DMS114 treated with DMSO at 0.1 percent for 48 hours (cell line): ENCODE results near the gene KCNJ10.

ENCODE experiments used
- DNase-seq: peaks from one replicate; lab custom pipeline; 2025; ENCODE audit not compliant: unreplicated experiment; lab: John Stamatoyannopoulos, UW

The KCNJ10 gene

DNA sequence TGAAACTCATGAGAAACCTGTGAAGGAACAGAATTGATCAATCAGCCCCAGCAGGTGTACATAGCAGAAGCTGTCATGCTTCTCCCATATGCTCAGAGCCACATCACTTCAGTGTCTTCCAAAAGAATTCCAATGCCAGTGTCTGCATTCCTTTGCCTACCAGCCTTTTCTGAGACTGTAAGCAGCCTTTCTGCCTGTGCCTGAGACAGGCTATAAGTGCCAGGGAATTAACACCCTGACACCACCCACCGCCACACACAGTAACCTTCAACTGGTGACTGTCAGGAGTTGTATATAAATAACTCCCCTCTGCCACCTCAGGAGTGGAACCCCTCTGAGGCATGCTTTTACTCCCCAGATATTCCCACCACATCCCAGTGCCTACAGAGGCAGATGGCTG is 77.8 kb downstream of the KCNJ10 start:
- no peak for DNase-seq

- DNase-seq = no peak
Measured at GRCh38 chr1:159991513-159991912, 78.4 kb downstream of the KCNJ10 start.

- no peak for DNase-seq
Measured at GRCh38 chr1:159990005-159990404, 80.0 kb downstream of the KCNJ10 start.

DNA sequence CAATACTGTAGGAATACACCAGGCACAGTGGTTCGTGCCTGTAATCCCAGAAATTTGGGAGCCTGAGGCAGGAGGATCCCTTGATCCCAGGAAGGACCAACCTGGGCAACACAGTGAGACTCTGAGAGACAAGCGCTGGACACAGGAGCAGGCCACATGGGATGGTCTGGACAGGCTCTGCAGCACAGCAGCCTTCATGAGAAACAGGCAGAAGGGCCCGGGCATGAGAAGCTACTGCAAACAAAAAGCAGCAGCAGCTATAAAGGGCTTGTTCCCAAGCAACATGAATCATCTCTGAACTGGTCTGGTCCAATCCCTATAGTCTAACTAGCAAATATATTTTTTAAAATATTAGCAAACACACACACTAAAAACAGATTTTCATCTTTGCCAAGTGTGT is 80.4 kb downstream of the KCNJ10 start:
- no peak for DNase-seq

DNA sequence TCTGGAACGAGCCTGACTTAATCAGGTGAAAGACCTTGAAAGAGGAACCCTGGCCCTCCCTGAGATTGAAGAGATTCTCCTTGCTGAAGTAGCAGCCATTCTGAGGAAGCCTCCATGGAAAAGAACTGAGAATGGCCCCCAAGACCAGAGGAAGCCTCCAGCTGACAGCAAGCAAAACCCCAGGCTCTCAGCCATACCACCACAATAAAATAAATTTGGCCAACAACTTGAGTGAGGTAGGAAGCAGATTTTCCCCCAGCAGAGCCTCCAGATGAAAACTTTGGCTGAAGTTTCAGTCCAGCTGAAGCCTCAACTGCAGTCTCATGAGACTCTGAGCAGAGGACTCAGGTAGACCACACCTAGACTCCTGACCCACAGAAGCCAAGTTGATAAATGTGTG is 82.0 kb downstream of the KCNJ10 start:
- no peak for DNase-seq

GRCh38 chr1:159987186-159987585 is 82.8 kb downstream of the KCNJ10 start:
- no peak for DNase-seq

DNA sequence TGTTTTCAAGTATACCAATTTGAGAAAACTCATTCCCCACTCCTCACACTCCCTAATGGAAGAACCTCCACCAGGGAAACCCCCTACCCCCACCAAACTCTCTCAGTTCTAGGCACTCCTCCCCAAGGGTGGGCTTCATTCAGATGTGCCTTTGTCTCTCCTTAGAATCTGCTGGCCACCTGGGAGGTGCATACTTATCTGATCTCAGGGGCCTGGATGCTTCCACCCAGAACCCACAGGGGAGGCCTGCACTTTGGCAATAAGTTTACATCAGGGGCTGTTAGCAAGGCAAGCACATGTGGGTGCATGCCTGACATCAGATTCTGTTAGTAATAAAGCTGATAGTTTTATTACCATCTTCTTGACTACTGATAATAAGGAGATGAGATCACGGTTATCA is 83.4 kb downstream of the KCNJ10 start:
- DNase-seq = no peak

- no peak for DNase-seq
Measured at GRCh38 chr1:159986093-159986492, 83.9 kb downstream of the KCNJ10 start.

- DNase-seq = no peak
Measured at GRCh38 chr1:159985473-159985872, 84.5 kb downstream of the KCNJ10 start.

- no peak for DNase-seq
Measured at GRCh38 chr1:159983681-159984080, 86.3 kb downstream of the KCNJ10 start.

DNA sequence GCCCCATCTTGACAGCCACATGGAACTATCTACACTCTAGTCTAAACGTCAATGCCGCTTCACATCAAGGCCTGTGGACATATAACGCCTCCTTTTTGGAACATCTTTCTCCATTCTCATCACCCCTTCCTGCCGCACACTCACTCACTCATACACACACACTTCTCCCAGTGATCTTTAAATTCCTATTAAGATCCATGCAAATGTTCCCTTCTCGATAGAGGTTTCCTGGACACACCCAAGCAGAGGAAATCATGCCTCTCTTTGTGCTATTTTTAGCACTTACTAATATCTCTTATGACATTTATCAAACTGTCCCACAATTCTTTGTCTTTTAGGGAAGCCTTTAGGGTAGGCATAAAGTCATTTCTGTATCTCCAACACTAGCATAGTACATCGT is 87.7 kb downstream of the KCNJ10 start:
- no peak for DNase-seq

DNA sequence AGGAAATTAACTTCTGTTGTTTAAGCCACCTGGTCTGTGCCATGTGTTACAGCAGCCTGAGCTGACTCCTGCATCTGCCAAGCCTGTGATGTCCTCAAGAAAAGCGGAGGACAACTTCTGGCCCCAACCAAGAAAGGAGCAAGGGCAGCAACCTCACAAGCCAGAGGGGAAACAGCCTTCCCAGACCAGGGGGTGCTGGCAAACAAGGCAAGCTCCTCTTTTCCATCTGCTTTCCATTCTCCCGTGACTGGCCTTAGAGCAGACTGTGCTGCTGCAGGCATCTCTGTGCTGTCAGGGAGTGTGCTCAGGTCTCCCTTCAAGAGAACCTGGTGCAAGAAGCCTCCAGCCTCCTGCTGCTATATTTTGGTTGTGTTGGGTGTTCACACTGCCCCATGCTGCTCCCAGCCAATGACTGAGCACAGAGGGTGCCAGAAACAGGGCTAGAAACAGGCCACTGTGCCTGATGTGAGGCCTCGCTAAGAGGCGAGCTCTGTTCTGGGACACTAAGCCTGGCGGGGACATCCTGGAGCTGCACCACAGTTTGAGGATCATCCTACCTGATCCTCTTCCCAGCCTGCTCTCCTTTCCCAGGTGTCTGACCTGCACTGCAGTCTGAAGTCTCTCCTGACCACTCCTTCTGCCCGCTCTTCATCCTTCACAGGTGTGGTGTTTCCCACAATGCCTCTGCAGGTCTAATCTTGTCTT is 88.5 kb downstream of the KCNJ10 start:
- DNase-seq = no peak

- DNase-seq = no peak
Measured at GRCh38 chr1:159980786-159981185, 89.2 kb downstream of the KCNJ10 start.

DNA sequence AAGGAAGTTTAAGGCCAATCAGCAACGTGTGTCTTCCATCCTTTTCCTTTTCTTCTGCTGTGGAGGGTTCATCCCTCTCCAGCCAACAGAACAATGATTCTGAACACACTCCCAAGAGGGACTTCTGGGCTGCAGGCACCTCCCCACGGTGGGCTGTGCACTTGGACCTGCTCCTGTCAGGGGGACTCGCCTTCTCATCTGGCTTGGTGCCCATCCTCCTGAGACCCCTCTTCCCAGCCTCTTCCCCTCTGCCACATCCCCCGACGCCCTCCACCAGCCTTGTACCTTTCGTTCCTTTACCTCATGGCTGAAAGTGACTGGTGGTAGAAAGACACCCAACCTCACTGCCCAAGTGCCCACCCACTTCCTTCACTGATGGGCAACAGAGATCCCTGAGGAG is 89.9 kb downstream of the KCNJ10 start:
- no peak for DNase-seq

- DNase-seq = no peak
Measured at GRCh38 chr1:159979257-159979656, 90.7 kb downstream of the KCNJ10 start.

DNA sequence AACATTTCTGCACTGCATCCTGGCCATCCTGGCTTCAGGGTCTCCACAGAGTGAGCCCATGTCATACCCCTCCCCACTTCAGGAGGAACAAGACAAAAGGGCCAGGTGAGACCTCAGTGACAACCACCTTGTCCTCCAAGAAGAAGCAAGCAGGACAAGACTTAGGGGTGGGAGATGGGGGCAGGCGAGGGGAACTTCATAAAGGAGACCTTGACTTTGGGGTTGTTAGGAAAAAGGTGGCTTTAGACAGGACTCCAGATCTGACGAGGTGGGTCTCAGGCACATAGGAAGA is 91.9 kb downstream of the KCNJ10 start:
- no peak for DNase-seq

DNA sequence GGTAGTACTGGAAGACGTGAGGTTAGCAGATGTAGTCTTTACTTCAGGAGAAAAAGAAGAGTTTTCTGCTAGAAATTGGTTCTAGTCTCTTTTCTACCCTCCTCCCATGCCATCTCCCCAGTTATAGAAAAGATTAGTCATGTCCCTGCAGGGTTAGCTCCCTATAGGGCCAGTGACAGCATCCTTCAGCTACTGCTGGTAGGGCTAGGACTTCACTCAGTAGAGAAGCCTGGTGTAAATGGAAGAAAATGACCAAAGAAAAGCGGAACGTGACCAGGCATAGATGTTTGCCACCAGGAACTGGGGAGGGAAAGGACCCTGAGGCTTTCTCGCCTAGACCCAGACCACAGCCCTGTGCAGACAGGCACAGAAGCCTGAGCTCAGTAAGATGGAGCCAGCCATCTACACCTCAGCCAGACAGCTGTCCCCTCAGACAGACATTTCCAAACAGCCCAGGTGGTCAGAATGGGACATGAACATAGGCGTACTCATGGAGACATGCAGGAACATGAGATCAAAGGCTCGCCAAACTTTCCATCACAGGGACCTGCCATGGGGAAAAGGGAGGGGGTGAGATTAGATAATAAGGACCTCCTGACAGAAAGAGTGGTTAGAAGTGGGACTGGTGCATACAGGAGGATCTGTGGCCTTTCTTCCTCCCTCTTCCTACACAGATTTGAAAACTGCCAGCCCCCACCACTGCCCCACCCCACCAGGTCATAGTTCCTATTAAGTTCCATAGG is 92.4 kb downstream of the KCNJ10 start:
- DNase-seq = no peak

DNA sequence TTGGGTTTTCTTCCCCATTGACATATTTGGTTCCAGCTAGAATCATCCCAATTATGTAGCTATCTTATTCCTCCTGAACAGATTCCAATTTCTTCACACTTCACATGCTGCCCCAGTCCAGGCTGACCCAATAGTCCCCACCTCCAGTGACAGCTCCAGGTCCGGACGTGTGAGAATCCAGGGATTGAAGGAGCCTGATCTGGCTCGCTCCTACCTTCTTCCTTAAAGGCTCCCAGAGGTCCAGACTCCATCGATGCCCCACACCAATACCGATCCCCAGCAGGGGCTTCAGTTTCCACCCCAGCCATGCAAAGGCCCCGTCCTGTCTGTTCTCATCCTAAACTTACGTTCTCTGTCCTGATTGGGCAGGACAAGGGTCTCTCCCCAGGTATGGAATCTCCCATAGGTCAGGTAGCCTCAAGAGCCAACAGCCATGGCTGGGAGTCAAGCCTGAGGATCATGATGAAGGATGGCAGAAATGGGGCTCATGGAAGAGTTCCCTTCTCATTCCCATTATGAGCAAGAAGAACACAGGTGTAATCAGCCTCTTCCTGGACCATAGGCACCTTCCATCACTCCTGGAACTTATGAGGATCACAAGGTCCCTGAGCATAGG is 95.5 kb downstream of the KCNJ10 start:
- no peak for DNase-seq

DNA sequence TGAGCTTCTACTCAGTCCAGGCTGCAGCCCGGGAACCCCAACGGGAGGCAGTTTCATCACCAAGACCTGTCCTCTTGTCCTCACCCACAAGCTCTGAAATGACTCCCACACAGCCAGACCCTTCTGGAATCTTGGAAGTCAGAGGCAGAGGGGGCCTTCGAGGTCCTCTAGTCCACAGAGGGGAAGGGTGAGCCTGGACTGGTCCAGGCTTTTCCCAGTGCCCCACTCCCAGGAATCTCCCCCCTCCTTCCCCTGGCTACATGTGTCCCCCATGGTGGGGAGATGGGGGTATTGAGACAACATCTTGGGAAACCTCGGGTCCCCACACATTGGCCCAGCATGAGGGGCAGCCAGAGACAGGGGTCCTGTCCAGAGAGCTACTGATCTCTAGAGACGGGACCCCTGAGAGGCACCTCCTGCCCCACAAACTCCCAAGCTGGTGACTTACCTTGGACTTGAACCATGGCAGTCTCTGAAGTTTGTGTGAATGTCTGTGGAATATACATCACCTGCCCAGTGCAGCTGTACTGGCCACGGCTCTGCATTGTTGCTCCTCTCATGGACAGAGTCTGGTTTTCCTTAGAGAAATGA is 96.5 kb downstream of the KCNJ10 start:
- no peak for DNase-seq

DNA sequence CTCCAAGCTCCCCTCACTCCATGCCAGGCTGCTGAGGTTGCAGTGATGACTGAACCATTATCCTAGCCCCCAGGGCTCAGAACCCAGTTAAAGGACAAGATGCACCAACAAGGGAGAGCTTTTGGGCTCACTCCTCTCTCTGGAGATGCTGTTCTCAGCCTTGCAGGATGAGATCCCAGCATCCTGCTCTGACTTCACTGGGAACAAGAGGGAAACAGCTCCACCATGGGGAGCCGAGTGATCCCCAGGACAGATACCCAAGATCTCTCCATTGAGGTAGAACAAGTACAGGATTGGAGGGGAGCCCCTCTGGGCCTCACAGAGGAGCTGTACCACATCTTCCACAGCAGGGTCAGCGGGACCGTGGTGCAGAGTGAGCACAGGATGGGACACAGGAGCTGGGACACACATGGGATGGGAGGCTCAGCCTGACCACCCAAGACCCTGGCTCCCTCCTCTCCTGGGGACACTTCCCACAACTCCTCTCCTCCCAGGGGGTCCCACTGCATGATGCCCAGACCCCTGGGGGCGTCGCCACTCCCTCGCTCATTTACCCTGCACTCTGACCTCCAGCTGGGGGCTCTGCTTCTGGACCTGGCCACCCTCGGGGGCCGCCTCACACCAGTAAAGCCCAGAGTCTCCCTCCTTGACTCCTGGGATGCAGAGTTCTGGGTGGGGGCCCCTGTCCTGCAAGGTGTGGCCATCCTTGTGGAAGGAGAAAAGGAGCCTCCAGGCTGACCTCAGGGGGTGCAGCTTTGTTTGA is 97.3 kb downstream of the KCNJ10 start:
- DNase-seq = no peak

GRCh38 chr1:159970932-159971342 is 99.0 kb downstream of the KCNJ10 start:
- DNase-seq = no peak
